HepG2 (cell line): ENCODE measurements around the gene TRIM44. TPM values are rescaled to one million over a fixed set of nuclear protein-coding genes. Genes with fewer than 3 reads are reported as not detected.
A peak's percentile ranks its signal among the peaks of the same experiment; 100 is the strongest.

Experiments used
- ATAC-seq: fragments of 200-7000 bp; cut with Tn5 transposase; 3 replicates; pipeline ENCODE4 v1.9.1; 2020; ENCODE audit warnings: mild to moderate bottlenecking, moderate library complexity
- BruUV-seq: library from RNA; stranded (reverse); fragments of 400-500 nt; replicated peaks from 2 replicates; lab custom pipeline; 2021; lab: Mats Ljungman, UMichigan
- CTCF ChIA-PET: fragments of 300-600 bp; formaldehyde crosslinking; extraction: SDS; loops from one replicate; lab custom pipeline; 2021; ENCODE audit warnings: low total read pairs, inconsistent platforms, low intra/inter-chr PET ratio; lab: Yijun Ruan, JAX
- POLR2A ChIA-PET: fragments of 350-600 bp; sonication (Branson Sonifier 250); formaldehyde crosslinking; loops from one replicate; lab custom pipeline; 2020; ENCODE audit warnings: antibody characterized with exemption, inconsistent platforms; lab: Yijun Ruan, JAX
- DNase-seq: peaks from one replicate; pipeline ENCODE4 v3.0.0-alpha.2; 2015; ENCODE audit warnings: low spot score
- FAIRE-seq: peaks from 3 replicates; lab custom pipeline; 2011; peaks lifted over from hg19 to GRCh38; lab: Jason Lieb, UNC
- H2AFZ ChIP-seq: one replicate; pipeline ENCODE4 v1.6.1; 2011; ENCODE audit warnings: low read length, inconsistent platforms
- H3K27ac ChIP-seq: fragments of 300-600 bp; 3 replicates; pipeline ENCODE4 v1.8.0; 2011; ENCODE audit warnings: mixed run types, mild to moderate bottlenecking, mixed read lengths, low read length, inconsistent platforms; ENCODE audit not compliant: insufficient read depth; ENCODE audit errors: extremely low read length
- H3K27me3 ChIP-seq, 2 experiments: fragments of 200-600 bp in 1 of 2; 2 replicates in 1 of 2; 3 replicates in 1 of 2; pipeline versions ENCODE4 v1.6.0 to v1.8.0; 2011; ENCODE audit warnings: low read length in 2 of 2, mild to moderate bottlenecking in 2 of 2, moderate library complexity in 2 of 2, inconsistent platforms in 1 of 2; ENCODE audit not compliant: insufficient read depth in 2 of 2, control insufficient read depth in 1 of 2
- H3K36me3 ChIP-seq, 2 experiments: fragments of 200-600 bp in 1 of 2; replicated peaks in 1 of 2; 2 replicates in 1 of 2; 3 replicates in 1 of 2; pipeline versions ENCODE4 v1.5.1 to v1.8.0; 2011; ENCODE audit warnings: low read length in 2 of 2, inconsistent platforms in 1 of 2; ENCODE audit not compliant: insufficient read depth in 2 of 2, control insufficient read depth in 1 of 2
- H3K4me1 ChIP-seq: 2 replicates; pipeline ENCODE4 v1.5.1; 2012; ENCODE audit warnings: low read length, inconsistent platforms; ENCODE audit not compliant: insufficient read depth
- H3K4me2 ChIP-seq: 2 replicates; pipeline ENCODE4 v1.6.0; 2011; ENCODE audit warnings: low read depth, low read length, inconsistent platforms
- H3K4me3 ChIP-seq, 3 experiments: fragments of 200-600 bp in 1 of 3; sonication (generic), shearing (Covaris generic) in 1 of 3; replicated peaks in 1 of 3; 2 replicates each; pipeline ENCODE4 v1.5.1; 2011 to 2016; ENCODE audit warnings: low read length in 3 of 3, inconsistent platforms in 2 of 3, low read depth in 2 of 3, mild to moderate bottlenecking in 2 of 3, control low read depth in 1 of 3, mixed read lengths in 1 of 3; ENCODE audit not compliant: insufficient read depth in 1 of 3
- H3K79me2 ChIP-seq: one replicate; pipeline ENCODE4 v1.6.1; 2011; ENCODE audit warnings: low read length, inconsistent platforms; ENCODE audit not compliant: insufficient read depth
- H3K9ac ChIP-seq: 2 replicates; pipeline ENCODE4 v1.6.0; 2011; ENCODE audit warnings: mild to moderate bottlenecking, low read depth, low read length, inconsistent platforms; ENCODE audit not compliant: insufficient read depth
- H3K9me3 ChIP-seq: 2 replicates; pipeline ENCODE4 v1.5.1; 2012; ENCODE audit warnings: mild to moderate bottlenecking, low read length
- H4K20me1 ChIP-seq: 2 replicates; pipeline ENCODE4 v1.6.0; 2011; ENCODE audit warnings: inconsistent platforms, mild to moderate bottlenecking, low read length, moderate library complexity; ENCODE audit not compliant: insufficient read depth
- BHLHE40 ChIP-seq: IDR thresholded peaks from 2 replicates; pipeline ENCODE4 v1.6.1; 2011; ENCODE audit warnings: low read length, improper control_type of control experiment
- CBX1 ChIP-seq: IDR thresholded peaks from one replicate; pipeline ENCODE4 v1.6.1; 2016; ENCODE audit warnings: antibody characterized with exemption, low read depth
- ELF1 ChIP-seq: sonication (generic); formaldehyde crosslinking; IDR thresholded peaks from 2 replicates; pipeline ENCODE4 v1.4.0; 2020; ENCODE audit warnings: missing genetic modification reagents
- MIER2 ChIP-seq: IDR thresholded peaks from 2 replicates; pipeline ENCODE4 v1.6.1; 2016; ENCODE audit warnings: missing biosample characterization, missing genetic modification reagents
- MIER3 ChIP-seq: IDR thresholded peaks from 2 replicates; pipeline ENCODE4 v1.6.1; 2016; ENCODE audit warnings: missing compliant biosample characterization, borderline replicate concordance
- NR2F6 ChIP-seq, 2 experiments: IDR thresholded peaks; 2 replicates each; pipeline ENCODE4 v1.6.1; 2016; ENCODE audit warnings: antibody characterized with exemption in 1 of 2, mild to moderate bottlenecking in 1 of 2
- NR3C1 ChIP-seq: sonication (generic); formaldehyde crosslinking; IDR thresholded peaks from 2 replicates; pipeline ENCODE4 v1.4.0; 2020; ENCODE audit warnings: missing genetic modification reagents
- RARA ChIP-seq: IDR thresholded peaks from 2 replicates; pipeline ENCODE4 v1.6.1; 2016; ENCODE audit warnings: missing genetic modification reagents, missing compliant biosample characterization
- ZFP36L1 ChIP-seq: sonication (generic); formaldehyde crosslinking; IDR thresholded peaks from 2 replicates; pipeline ENCODE4 v1.8.0; 2022; ENCODE audit warnings: mild to moderate bottlenecking, missing genetic modification reagents, moderate library complexity
- ZFY ChIP-seq: sonication (generic); formaldehyde crosslinking; IDR thresholded peaks from 2 replicates; pipeline ENCODE4 v1.4.0; 2020; ENCODE audit warnings: missing genetic modification reagents
- ZNF605 ChIP-seq: sonication (generic); formaldehyde crosslinking; IDR thresholded peaks from 2 replicates; pipeline ENCODE4 v1.8.0; 2022; ENCODE audit warnings: mild to moderate bottlenecking, missing genetic modification reagents
- ZNF75D ChIP-seq: sonication (generic); formaldehyde crosslinking; IDR thresholded peaks from 2 replicates; pipeline ENCODE4 v1.8.1; 2023; ENCODE audit warnings: missing genetic modification reagents, mild to moderate bottlenecking, borderline replicate concordance
- ZNF883 ChIP-seq: sonication (generic); formaldehyde crosslinking; IDR thresholded peaks from 2 replicates; pipeline ENCODE4 v1.5.1; 2020; ENCODE audit warnings: mild to moderate bottlenecking, missing genetic modification reagents; ENCODE audit errors: not compliant biosample characterization
- WGBS: methylation state at CpG from one replicate; pipeline ENCODE4 v1.1.6; 2017; ENCODE audit warnings: low lambda C conversion rate; 5-methylcytosine and 5-hydroxymethylcytosine counted together
- in situ Hi-C: cut with HindIII; loops from 2 replicates; pipeline ENCODE4 v1.10.0; 2017; ENCODE audit warnings: low pct_unique_long_range_greater_than_20kb; ENCODE audit not compliant: extremely low pct_ligation_motif_present
- intact Hi-C: fragments of 100-400 bp; cut with micrococcal nuclease; formaldehyde crosslinking; loops from one replicate; pipeline ENCODE4 v1.10.0; 2022; ENCODE audit not compliant: unreplicated experiment
- polyA plus RNA-seq, 8 experiments: library from polyadenylated mRNA; depleted of rRNA in 3 of 8; stranded (reverse) in 7 of 8; unstranded in 1 of 8; fragments of >200 nt; fragmentation: Illumina TruSeq in 4 of 8; extraction: Trizol in 4 of 8; gene quantifications; 2 replicates each; pipeline versions ENCODE4 v1.2.1 to v1.2.3, GENCODE V29; 2011 to 2016; ENCODE audit warnings: low read depth in 4 of 8, missing spikeins in 1 of 8, mixed read lengths in 1 of 8; ENCODE audit not compliant: insufficient read depth in 1 of 8
- total RNA-seq, 5 experiments: library from RNA; depleted of rRNA; stranded (reverse); fragments of >200 nt; fragmentation: Illumina TruSeq; extraction: Trizol; gene quantifications; 2 replicates each; pipeline ENCODE4 v1.2.3, GENCODE V29; 2016; ENCODE audit warnings: low read depth in 1 of 5
- TF ChIP-seq, protein P1 (sequence below): sonication (generic); formaldehyde crosslinking; IDR thresholded peaks from 2 replicates; pipeline ENCODE4 v1.5.0; 2020; ENCODE audit warnings: mild to moderate bottlenecking, missing genetic modification reagents
- TF ChIP-seq, protein P2 (sequence below): sonication (generic); formaldehyde crosslinking; IDR thresholded peaks from 2 replicates; pipeline ENCODE4 v1.4.0; 2020; ENCODE audit warnings: missing genetic modification reagents
- TF ChIP-seq, protein P3 (sequence below): sonication (generic); formaldehyde crosslinking; IDR thresholded peaks from 2 replicates; pipeline ENCODE4 v1.4.0; 2020; ENCODE audit warnings: missing genetic modification reagents

Gene TRIM44
- total and polyA plus RNA-seq, 2 of the 13 experiments (the other 11 are each of a cell fraction or from before 2014, with no cell fraction given): 22.7 to 50.3 TPM

DNA sequence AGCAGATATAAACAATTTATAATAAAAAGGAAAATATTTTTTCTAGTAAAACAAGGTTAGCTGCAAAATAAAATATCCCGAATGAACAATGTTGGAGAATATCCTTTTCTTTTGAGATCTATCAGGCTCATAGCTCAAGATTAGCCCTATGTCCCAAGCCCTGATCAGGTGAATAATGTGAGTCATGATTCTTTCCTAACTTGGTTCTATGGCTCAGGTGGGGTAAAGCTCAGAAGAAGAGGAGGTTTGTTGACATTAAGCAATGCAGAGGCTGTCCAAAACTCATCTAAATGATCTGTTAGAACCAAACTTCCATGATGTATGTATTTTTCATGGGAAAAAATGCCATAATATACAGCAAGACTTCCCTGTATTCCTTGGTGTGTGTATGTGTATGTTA, 86.1 kb downstream of the TRIM44 start:
- POLR2A ChIA-PET: no interaction called here
- H2AFZ ChIP-seq: no peak overlapping the region
- no peaks in the 10 kb centered on the region for H3K27me3 ChIP-seq
- CTCF ChIA-PET: no interaction called here
- H3K36me3 ChIP-seq: peaks cover 0 to 10% of the 10 kb centered on the region in 2 experiments; a peak in 1 of 5 replicates
- no TSS peak for BruUV-seq
- no peak overlapping the region for H3K9ac ChIP-seq
- peaks cover 32% of the 10 kb centered on the region for H3K4me1 ChIP-seq
- 100% methylated on average over 1 of the region's 1 CpG for WGBS
- intact Hi-C loops (no loop called here), in situ Hi-C loops (no loop called here)
- H3K79me2 ChIP-seq: no peaks in the 10 kb centered on the region
- no peak for FAIRE-seq
- no peaks in the 10 kb centered on the region for H4K20me1 ChIP-seq
- H3K4me2 ChIP-seq: no peak overlapping the region
- DNase-seq: no peak
- H3K9me3 ChIP-seq: no peaks in the 10 kb centered on the region
- no peak for TF ChIP-seq MIER2 (CRISPR knock-in tag)
- TF ChIP-seq, all 625 proteins: peak for 0
- Histone ChIP-seq H3K4me3 (no peak overlapping the region), H3K27ac (no peak overlapping the region)
- ATAC-seq: no peak

DNA sequence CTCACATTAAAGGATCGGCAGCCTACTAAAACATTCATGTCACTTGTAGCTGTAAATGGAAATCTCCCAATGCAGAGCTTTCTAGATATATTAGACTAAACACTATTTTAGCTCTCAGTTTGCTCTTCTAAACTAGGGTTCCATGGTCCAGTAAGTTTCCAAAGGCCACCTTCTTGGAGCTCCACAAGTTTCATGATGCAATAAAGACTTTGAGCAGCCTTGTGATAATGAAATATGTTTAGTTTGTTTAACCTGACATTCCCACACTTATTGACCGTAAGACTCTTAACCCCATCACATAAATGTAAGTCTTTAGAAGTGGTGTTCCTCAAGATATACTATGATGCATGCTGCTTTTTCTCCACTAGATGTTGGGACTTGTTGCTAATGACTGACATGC, 87.7 kb downstream of the TRIM44 start:
- Histone ChIP-seq H3K4me1 (peaks cover 37% of the 10 kb centered on the region), H3K9ac (no peak overlapping the region), H2AFZ (no peak overlapping the region), H3K9me3 (no peaks in the 10 kb centered on the region), H3K4me3 (no peak overlapping the region), H4K20me1 (no peaks in the 10 kb centered on the region), H3K79me2 (no peaks in the 10 kb centered on the region), H3K4me2 (no peak overlapping the region), H3K27ac (peak overlapping the region; percentile 16), H3K36me3 (peaks cover 0 to 7% of the 10 kb centered on the region in 2 experiments; a peak in 1 of 5 replicates), H3K27me3 (no peaks in the 10 kb centered on the region)
- FAIRE-seq (peak; percentile 18), DNase-seq (peak; percentile 50), ATAC-seq (peak; percentile 28; the same call in 2 of the 3 replicates)
- intact Hi-C loops (no loop called here), in situ Hi-C loops (no loop called here)
- CTCF ChIA-PET: no interaction called here
- BruUV-seq: no TSS peak
- POLR2A ChIA-PET: interaction anchor here (0.9 to 1.2 kb wide), 2 partner anchors 10 kb away, joined by 3 read pairs; no protein-coding TSS in a partner anchor
- WGBS: 54% methylated on average over 2 of the region's 2 CpGs
- TF ChIP-seq, protein P1, sequence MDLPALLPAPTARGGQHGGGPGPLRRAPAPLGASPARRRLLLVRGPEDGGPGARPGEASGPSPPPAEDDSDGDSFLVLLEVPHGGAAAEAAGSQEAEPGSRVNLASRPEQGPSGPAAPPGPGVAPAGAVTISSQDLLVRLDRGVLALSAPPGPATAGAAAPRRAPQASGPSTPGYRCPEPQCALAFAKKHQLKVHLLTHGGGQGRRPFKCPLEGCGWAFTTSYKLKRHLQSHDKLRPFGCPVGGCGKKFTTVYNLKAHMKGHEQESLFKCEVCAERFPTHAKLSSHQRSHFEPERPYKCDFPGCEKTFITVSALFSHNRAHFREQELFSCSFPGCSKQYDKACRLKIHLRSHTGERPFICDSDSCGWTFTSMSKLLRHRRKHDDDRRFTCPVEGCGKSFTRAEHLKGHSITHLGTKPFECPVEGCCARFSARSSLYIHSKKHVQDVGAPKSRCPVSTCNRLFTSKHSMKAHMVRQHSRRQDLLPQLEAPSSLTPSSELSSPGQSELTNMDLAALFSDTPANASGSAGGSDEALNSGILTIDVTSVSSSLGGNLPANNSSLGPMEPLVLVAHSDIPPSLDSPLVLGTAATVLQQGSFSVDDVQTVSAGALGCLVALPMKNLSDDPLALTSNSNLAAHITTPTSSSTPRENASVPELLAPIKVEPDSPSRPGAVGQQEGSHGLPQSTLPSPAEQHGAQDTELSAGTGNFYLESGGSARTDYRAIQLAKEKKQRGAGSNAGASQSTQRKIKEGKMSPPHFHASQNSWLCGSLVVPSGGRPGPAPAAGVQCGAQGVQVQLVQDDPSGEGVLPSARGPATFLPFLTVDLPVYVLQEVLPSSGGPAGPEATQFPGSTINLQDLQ (CRISPR knock-in tag): no peak
- no peak for TF ChIP-seq ELF1 (CRISPR knock-in tag)
- TF ChIP-seq, protein P2, sequence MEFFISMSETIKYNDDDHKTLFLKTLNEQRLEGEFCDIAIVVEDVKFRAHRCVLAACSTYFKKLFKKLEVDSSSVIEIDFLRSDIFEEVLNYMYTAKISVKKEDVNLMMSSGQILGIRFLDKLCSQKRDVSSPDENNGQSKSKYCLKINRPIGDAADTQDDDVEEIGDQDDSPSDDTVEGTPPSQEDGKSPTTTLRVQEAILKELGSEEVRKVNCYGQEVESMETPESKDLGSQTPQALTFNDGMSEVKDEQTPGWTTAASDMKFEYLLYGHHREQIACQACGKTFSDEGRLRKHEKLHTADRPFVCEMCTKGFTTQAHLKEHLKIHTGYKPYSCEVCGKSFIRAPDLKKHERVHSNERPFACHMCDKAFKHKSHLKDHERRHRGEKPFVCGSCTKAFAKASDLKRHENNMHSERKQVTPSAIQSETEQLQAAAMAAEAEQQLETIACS (CRISPR knock-in tag): no peak
- TF ChIP-seq ZNF75D (CRISPR knock-in tag): no peak
- peak; percentile 48 for TF ChIP-seq RARA (CRISPR knock-in tag)
- peak; percentile 30; the same call in 1 of the 2 replicates for TF ChIP-seq NR2F6 (IDR thresholded peaks at IDR 0.05)
- no peak for TF ChIP-seq NR2F6 (CRISPR knock-in tag; IDR thresholded peaks at IDR 0.05)
- TF ChIP-seq ZFP36L1 (CRISPR knock-in tag): no peak
- TF ChIP-seq ZNF605 (CRISPR knock-in tag): no peak
- no peak for TF ChIP-seq NR3C1 (CRISPR knock-in tag)
- no peak for TF ChIP-seq BHLHE40
- no peak for TF ChIP-seq ZNF883 (CRISPR knock-in tag)
- no peak for TF ChIP-seq CBX1
- TF ChIP-seq ZFY (CRISPR knock-in tag): no peak
- TF ChIP-seq MIER3: no peak
- TF ChIP-seq, protein P3, sequence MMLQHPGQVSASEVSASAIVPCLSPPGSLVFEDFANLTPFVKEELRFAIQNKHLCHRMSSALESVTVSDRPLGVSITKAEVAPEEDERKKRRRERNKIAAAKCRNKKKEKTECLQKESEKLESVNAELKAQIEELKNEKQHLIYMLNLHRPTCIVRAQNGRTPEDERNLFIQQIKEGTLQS (CRISPR knock-in tag): 0 out of 2 replicates have a peak, but pooled peaks have one; percentile 36
